ENCODE measurements around the gene FHIT.

DNA sequence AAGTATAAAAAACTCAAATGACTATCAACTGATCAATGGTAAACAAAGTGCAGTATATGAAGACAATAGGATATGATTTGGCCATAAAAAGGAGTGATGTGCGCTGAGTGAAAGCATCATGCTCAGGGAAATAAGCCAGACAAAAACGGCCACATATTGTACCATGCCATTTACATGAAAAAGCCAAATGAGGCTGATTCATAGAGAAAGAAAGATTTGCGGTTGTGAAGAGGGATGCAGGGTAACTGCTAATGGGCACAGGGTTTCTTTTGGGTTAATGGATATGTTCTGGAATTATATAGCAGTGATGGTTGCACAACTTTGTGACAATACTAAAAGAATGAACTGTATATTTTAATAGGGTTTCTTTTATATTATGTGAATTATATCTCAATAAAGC, 1324.2 kb downstream of the FHIT start:
- TF ChIP-seq POLR2A (IDR thresholded peaks at IDR 0.05): no peak
- TF ChIP-seq, protein P1, sequence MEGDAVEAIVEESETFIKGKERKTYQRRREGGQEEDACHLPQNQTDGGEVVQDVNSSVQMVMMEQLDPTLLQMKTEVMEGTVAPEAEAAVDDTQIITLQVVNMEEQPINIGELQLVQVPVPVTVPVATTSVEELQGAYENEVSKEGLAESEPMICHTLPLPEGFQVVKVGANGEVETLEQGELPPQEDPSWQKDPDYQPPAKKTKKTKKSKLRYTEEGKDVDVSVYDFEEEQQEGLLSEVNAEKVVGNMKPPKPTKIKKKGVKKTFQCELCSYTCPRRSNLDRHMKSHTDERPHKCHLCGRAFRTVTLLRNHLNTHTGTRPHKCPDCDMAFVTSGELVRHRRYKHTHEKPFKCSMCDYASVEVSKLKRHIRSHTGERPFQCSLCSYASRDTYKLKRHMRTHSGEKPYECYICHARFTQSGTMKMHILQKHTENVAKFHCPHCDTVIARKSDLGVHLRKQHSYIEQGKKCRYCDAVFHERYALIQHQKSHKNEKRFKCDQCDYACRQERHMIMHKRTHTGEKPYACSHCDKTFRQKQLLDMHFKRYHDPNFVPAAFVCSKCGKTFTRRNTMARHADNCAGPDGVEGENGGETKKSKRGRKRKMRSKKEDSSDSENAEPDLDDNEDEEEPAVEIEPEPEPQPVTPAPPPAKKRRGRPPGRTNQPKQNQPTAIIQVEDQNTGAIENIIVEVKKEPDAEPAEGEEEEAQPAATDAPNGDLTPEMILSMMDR (IDR thresholded peaks at IDR 0.05): no peak

All from Peyer's patch (tissue), 4 donors.